Rectal smooth muscle tissue (tissue), 1 donor: Measurements from ENCODE around the gene FAM236C.
"Not testable (repeated sequence)": the region's sequence is repeated elsewhere in the genome, so short reads cannot be mapped to it uniquely, and the experiment has no call there.

Experiments
- H3K27ac ChIP-seq: one replicate; pipeline ENCODE4 v1.7.0; 2013; ENCODE audit warnings: low read depth, low read length, inconsistent platforms
- H3K27me3 ChIP-seq: one replicate; pipeline ENCODE4 v1.7.0; 2013; ENCODE audit warnings: low read length; ENCODE audit not compliant: control insufficient read depth, insufficient read depth
- H3K36me3 ChIP-seq: one replicate; pipeline ENCODE4 v1.7.0; 2013; ENCODE audit warnings: low read length; ENCODE audit not compliant: control insufficient read depth, insufficient read depth
- H3K4me1 ChIP-seq: one replicate; pipeline ENCODE4 v1.7.0; 2013; ENCODE audit warnings: low read length; ENCODE audit not compliant: control insufficient read depth, insufficient read depth
- H3K4me3 ChIP-seq: one replicate; pipeline ENCODE4 v1.7.0; 2013; ENCODE audit warnings: low read length
- H3K9ac ChIP-seq: one replicate; pipeline ENCODE4 v1.7.0; 2013; ENCODE audit warnings: low read length

Gene FAM236C

GRCh38 chrX:72912315-72912714 lies at the start of gene FAM236C:
FAM236C (plus strand) TSS chrX:72912615; CDS start chrX:72912715, 100 bp downstream.
- not testable (repeated sequence) for H3K4me3 ChIP-seq, H3K27ac ChIP-seq, H3K27me3 ChIP-seq, H3K4me1 ChIP-seq, H3K9ac ChIP-seq, H3K36me3 ChIP-seq

GRCh38 chrX:72882898-72883297 lies 29.5 kb upstream of the FAM236C start:
- not testable (repeated sequence) for H3K9ac ChIP-seq, H3K4me1 ChIP-seq, H3K27ac ChIP-seq, H3K27me3 ChIP-seq, H3K4me3 ChIP-seq, H3K36me3 ChIP-seq

- H3K9ac ChIP-seq, H3K27me3 ChIP-seq: not testable (repeated sequence)
These were observed 22.7 kb upstream of the FAM236C start for GRCh38 chrX:72889740-72890139.

GRCh38 chrX:72916096-72916495 lies 3.7 kb downstream of the FAM236C start:
- not testable (repeated sequence) for H3K4me1 ChIP-seq, H3K9ac ChIP-seq, H3K27ac ChIP-seq, H3K4me3 ChIP-seq, H3K27me3 ChIP-seq, H3K36me3 ChIP-seq

More at GRCh38 chrX:72889740-72890139, 22.7 kb upstream of the FAM236C start:
- not testable (repeated sequence) for H3K36me3 ChIP-seq, H3K4me1 ChIP-seq, H3K4me3 ChIP-seq, H3K27ac ChIP-seq

- H3K27me3 ChIP-seq, H3K9ac ChIP-seq, H3K27ac ChIP-seq, H3K4me1 ChIP-seq, H3K4me3 ChIP-seq, H3K36me3 ChIP-seq: not testable (repeated sequence)
These were observed 19.9 kb downstream of the FAM236C start for GRCh38 chrX:72932283-72932682.

GRCh38 chrX:72936455-72936854 lies 24.0 kb downstream of the FAM236C start:
- not testable (repeated sequence) for H3K9ac ChIP-seq, H3K4me1 ChIP-seq, H3K36me3 ChIP-seq, H3K4me3 ChIP-seq, H3K27ac ChIP-seq, H3K27me3 ChIP-seq

- not testable (repeated sequence) for H3K4me3 ChIP-seq, H3K9ac ChIP-seq, H3K4me1 ChIP-seq, H3K27ac ChIP-seq, H3K27me3 ChIP-seq, H3K36me3 ChIP-seq
These were observed 24.6 kb downstream of the FAM236C start for GRCh38 chrX:72936882-72937455.

- not testable (repeated sequence) for H3K36me3 ChIP-seq, H3K9ac ChIP-seq, H3K4me3 ChIP-seq, H3K4me1 ChIP-seq, H3K27ac ChIP-seq, H3K27me3 ChIP-seq
These were observed 25.5 kb downstream of the FAM236C start, which contains the start of gene FAM236A for GRCh38 chrX:72937906-72938305. FAM236A (plus strand) TSS chrX:72938206; CDS start chrX:72938263, 57 bp downstream.

GRCh38 chrX:72942272-72942671 lies 29.9 kb downstream of the FAM236C start:
- not testable (repeated sequence) for H3K4me1 ChIP-seq, H3K36me3 ChIP-seq, H3K4me3 ChIP-seq, H3K27me3 ChIP-seq, H3K27ac ChIP-seq, H3K9ac ChIP-seq

GRCh38 chrX:72943035-72943818 lies 30.8 kb downstream of the FAM236C start:
- not testable (repeated sequence) for H3K27me3 ChIP-seq, H3K4me1 ChIP-seq, H3K4me3 ChIP-seq, H3K27ac ChIP-seq, H3K36me3 ChIP-seq, H3K9ac ChIP-seq

- H3K4me1 ChIP-seq, H3K27me3 ChIP-seq: not testable (repeated sequence)
These were observed 31.4 kb downstream of the FAM236C start, which contains the start of gene DMRTC1 for GRCh38 chrX:72943819-72944169. DMRTC1 (minus strand) TSS chrX:72943837; CDS start chrX:72875694, 68,143 bp downstream.

GRCh38 chrX:72959971-72960370 lies 47.6 kb downstream of the FAM236C start:
- not testable (repeated sequence) for H3K36me3 ChIP-seq, H3K4me1 ChIP-seq, H3K27me3 ChIP-seq, H3K4me3 ChIP-seq, H3K27ac ChIP-seq, H3K9ac ChIP-seq

More at GRCh38 chrX:72943819-72944169, 31.4 kb downstream of the FAM236C start, which contains the start of gene DMRTC1:
- not testable (repeated sequence) for H3K4me3 ChIP-seq, H3K36me3 ChIP-seq, H3K9ac ChIP-seq, H3K27ac ChIP-seq
